Measurements from ENCODE around the gene PCGF1.

PCGF1 gene

DNA sequence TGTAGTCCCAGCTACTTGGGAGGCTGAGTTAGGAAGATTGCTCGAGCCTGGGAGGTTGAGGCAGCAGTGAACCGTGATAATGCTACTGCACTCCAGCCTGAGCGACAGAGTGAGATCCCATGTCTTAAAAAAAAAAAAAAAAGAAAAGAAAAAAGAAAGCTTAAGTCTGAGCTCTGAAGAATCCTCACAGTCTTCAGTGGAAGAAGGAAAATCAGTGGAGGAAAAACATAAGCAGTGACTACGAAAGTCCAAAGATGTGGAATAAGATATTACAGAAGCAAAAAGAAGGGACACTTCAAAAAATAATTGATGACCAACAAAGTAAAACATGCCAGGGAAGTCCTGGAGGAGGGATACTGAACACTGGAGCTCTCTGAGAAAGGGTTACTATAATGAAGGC is 2.8 kb upstream of the PCGF1 start:
- TF ChIP-seq, protein P1, sequence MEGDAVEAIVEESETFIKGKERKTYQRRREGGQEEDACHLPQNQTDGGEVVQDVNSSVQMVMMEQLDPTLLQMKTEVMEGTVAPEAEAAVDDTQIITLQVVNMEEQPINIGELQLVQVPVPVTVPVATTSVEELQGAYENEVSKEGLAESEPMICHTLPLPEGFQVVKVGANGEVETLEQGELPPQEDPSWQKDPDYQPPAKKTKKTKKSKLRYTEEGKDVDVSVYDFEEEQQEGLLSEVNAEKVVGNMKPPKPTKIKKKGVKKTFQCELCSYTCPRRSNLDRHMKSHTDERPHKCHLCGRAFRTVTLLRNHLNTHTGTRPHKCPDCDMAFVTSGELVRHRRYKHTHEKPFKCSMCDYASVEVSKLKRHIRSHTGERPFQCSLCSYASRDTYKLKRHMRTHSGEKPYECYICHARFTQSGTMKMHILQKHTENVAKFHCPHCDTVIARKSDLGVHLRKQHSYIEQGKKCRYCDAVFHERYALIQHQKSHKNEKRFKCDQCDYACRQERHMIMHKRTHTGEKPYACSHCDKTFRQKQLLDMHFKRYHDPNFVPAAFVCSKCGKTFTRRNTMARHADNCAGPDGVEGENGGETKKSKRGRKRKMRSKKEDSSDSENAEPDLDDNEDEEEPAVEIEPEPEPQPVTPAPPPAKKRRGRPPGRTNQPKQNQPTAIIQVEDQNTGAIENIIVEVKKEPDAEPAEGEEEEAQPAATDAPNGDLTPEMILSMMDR (IDR thresholded peaks at IDR 0.05; ENCODE audit: insufficient read depth, low read length, missing control alignments) = no peak
- ChIA-PET CTCF (interaction anchor here (2.7 to 13.6 kb wide), 2 partner anchors 28 to 77 kb away, joined by 18 to 202 read pairs; partner anchors contain the start of genes CCDC142 and TTC31), POLR2A (no interaction called here)
- no peak for DNase-seq (ENCODE audit: low read depth, low spot score)
- H3K4me3 ChIP-seq (ENCODE audit: low read depth, low read length) = no peak overlapping the region

DNA sequence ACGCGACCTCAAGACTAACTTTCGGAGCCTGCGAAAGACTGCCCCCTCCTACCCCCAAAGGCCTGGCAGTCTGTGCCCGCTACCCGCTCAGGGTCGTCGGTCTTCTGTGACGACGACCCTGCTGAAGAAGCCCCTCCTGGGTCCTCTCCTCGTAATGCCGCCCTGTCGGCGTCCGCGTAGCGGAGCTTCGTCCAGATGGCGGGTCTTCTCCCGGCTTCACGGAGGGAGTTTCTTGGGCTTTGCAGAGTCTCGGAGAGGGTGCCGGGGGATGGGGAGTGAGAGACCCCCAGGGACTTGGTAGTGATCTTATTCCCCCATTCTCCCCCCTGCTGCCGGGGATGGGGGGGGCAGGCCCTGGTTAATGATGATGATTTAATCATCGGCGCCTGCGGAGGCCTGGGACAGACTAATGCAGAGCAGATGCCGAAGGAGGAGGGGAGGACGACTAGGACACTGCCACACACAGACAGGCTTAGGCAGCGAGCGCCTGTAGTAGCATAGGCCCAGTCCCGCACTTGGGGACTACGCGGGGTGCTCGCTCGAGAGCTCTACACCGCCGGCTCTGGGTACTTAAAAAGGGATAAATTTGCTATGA is 528 bp upstream of the PCGF1 start:
- H3K4me3 ChIP-seq (ENCODE audit: low read depth, low read length) = peak overlapping the region; percentile 100
- TF ChIP-seq, protein P1 (IDR thresholded peaks at IDR 0.05; ENCODE audit: insufficient read depth, low read length, missing control alignments) = no peak
- ChIA-PET CTCF (interaction anchor here (0.7 to 13.6 kb wide), 9 partner anchors 10 to 79 kb away, joined by 3 to 202 read pairs (median 7); partner anchors contain the start of genes AUP1, CCDC142, HTRA2 and TTC31), POLR2A (interaction anchor here (0.9 to 1.0 kb wide), 2 partner anchors 8 to 76 kb away, joined by 3 to 4 read pairs; no protein-coding TSS in a partner anchor)
- no peak for DNase-seq (ENCODE audit: low read depth, low spot score)

DNA sequence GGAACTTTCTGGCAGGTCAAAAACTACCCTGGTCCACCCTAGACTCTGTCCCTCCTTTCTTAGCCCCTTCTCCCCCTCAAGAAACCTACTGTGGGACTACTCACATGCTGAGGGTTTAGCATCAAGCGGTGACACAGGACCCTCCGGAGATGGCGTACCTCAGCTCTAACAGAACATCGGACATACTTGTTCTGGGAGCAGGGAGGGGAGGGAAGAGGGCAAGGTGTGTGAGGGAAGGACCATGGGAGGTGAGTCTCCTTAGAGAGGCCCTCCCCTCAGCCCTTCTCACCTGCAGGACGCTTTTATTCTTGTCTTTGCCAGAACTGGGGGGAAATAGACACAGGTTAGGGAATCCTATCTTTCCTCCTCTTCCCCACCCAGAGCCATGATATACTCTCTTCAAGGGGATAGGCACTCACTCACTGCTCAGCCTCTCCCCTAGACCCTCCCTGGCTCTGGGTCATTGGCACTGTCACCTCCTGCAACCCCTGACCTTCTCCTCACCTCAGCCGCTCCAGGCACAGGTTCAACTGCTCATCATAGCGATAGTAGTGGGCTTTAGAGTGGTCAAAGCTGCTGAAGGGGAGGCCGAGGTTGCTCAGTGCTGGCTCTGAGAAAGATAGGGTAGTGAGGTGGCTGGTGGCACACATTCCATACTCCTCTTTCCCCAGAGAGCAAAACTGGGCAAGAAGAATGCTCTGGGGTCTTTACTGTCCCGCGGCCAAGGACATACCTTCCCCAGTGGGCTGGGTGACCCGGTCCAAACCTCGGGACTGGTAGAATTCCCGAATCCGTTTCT is 1.8 kb downstream of the PCGF1 start:
- ChIA-PET CTCF (interaction anchor here (0.5 to 13.6 kb wide), 7 partner anchors 22 to 276 kb away, joined by 3 to 202 read pairs (median 7); partner anchors contain the start of genes AUP1, CCDC142, HTRA2 and TTC31), POLR2A (interaction anchor here (0.7 kb wide), 1 partner anchor 681 kb away, joined by 3 read pairs; no protein-coding TSS in a partner anchor)
- TF ChIP-seq, protein P1 (IDR thresholded peaks at IDR 0.05; ENCODE audit: insufficient read depth, low read length, missing control alignments) = no peak
- no peak for DNase-seq (ENCODE audit: low read depth, low spot score)
- H3K4me3 ChIP-seq (ENCODE audit: low read depth, low read length) = peak overlapping the region; percentile 24; the same call in 1 of the 2 replicates

DNA sequence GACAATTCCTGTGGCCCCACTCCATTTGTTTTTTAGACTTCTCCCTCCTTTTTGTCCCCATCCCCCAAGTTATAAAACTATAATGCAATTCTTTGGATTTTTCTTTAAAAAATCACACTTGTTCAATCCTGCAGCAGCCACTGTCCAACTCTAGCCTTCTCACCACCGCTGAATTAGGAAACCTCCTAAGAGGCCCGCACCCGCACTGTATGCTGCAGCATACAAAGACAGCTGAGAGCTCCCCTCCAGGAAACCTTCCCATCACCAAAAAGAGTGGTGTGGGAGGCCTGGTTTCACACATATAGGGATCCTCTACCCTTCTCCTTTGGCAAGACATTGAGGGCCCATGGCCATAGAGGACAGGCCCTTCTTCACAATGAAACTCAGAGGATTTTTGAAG is 2.9 kb downstream of the PCGF1 start:
- TF ChIP-seq, protein P1 (IDR thresholded peaks at IDR 0.05; ENCODE audit: insufficient read depth, low read length, missing control alignments) = no peak
- ChIA-PET POLR2A (interaction anchor here (1.5 kb wide), 1 partner anchor 27 kb away, joined by 11 read pairs; no protein-coding TSS in a partner anchor), CTCF (interaction anchor here (0.6 to 13.6 kb wide), 5 partner anchors 22 to 139 kb away, joined by 3 to 202 read pairs (median 14); partner anchors contain the start of genes CCDC142 and TTC31)
- no peak for DNase-seq (ENCODE audit: low read depth, low spot score)
- H3K4me3 ChIP-seq (ENCODE audit: low read depth, low read length) = no peak overlapping the region

DNA sequence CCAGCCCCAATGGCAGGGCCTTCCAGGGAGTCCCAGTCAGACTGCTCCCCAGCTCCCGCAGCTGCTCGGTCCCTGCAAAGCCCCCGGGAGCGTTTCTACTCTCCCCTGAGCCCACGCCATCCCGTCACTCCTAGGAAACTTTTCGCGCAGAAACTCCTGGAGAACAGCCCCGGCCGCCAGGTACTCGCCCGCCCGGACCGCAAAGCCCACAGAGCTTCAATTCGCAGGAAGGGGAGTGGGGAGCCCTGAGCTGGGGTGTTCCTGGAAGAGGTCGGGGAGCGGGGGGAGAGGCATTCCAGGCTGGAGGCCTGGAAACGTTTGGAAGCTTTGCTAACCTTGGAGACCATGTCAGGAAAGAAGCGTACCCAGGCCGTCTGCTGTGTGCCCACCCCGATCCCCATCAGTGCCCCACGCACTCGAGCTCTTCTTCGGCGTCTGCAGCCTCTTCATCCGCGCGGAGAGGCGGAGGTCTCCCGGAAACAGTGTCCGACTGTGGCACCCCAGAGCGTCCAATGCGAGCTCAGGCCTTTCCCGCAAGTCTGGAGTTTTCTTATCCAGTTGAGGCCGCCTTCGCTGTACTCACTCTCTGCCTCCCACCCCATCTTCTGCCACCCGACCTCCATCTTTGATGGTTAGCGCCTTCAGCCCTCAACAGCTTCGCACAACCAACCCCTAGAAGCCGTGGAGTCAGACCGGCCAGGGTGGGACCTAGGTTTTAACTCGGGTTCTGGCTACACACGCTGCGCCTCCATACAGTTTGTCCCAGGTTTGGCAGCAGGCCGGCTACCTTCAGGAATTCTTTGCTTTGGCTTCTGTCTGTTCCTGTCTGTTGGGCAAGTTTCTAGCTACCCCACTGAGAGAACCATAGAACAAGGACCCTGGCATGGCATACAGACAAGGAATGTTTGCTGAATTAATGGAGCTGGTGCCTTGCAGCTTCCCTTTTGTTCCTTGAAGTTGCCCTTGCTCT is 3.7 kb downstream of the PCGF1 start:
- no peak for DNase-seq (ENCODE audit: low read depth, low spot score)
- TF ChIP-seq, protein P1 (IDR thresholded peaks at IDR 0.05; ENCODE audit: insufficient read depth, low read length, missing control alignments) = no peak
- ChIA-PET POLR2A (interaction anchor here (0.6 to 1.5 kb wide), 7 partner anchors 21 to 86 kb away, joined by 3 to 11 read pairs (median 3); partner anchors contain the start of genes AUP1, CCDC142, DQX1 and HTRA2), CTCF (interaction anchor here (0.6 to 13.6 kb wide), 6 partner anchors 9 to 140 kb away, joined by 3 to 202 read pairs (median 8); partner anchors contain the start of genes CCDC142 and TTC31)
- H3K4me3 ChIP-seq (ENCODE audit: low read depth, low read length) = peak overlapping the region; percentile 64
